Suprapubic skin (tissue), 4 donors: ENCODE data around the gene PTAFR. TPM values are rescaled to one million over a fixed set of nuclear protein-coding genes. Genes with fewer than 3 reads are reported as not detected.

Source experiments
- DNase-seq, 2 donors: peaks; one replicate each; pipeline ENCODE4 v3.0.0-alpha.2; 2019; ENCODE audit warnings: low spot score in 2 of 2
- H3K27ac ChIP-seq: fragments of 200-600 bp; sonication (generic); one replicate; pipeline ENCODE4 v1.5.1; 2019
- H3K27me3 ChIP-seq: fragments of 200-600 bp; sonication (generic); one replicate; pipeline ENCODE4 v1.5.1; 2019
- H3K36me3 ChIP-seq: fragments of 200-600 bp; sonication (generic); one replicate; pipeline ENCODE4 v1.5.1; 2019
- H3K4me1 ChIP-seq: fragments of 200-600 bp; sonication (generic); one replicate; pipeline ENCODE4 v1.5.1; 2019
- H3K4me3 ChIP-seq: fragments of 200-600 bp; sonication (generic); one replicate; pipeline ENCODE4 v1.5.1; 2019; ENCODE audit warnings: mild to moderate bottlenecking
- H3K9me3 ChIP-seq: fragments of 200-600 bp; sonication (generic); one replicate; pipeline ENCODE4 v1.5.1; 2019
- EP300 ChIP-seq: sonication (generic); formaldehyde crosslinking; IDR thresholded peaks from one replicate; pipeline ENCODE4 v1.6.1; 2017; ENCODE audit warnings: antibody characterized with exemption
- POLR2A ChIP-seq, 2 donors: fragments of 450-650 bp; IDR thresholded peaks; one replicate each; pipeline ENCODE4 v1.6.1; 2017; ENCODE audit warnings: antibody characterized with exemption in 2 of 2, mild to moderate bottlenecking in 2 of 2, moderate library complexity in 2 of 2
- POLR2AphosphoS5 ChIP-seq, 3 donors: sonication (generic); formaldehyde crosslinking; IDR thresholded peaks; one replicate each; pipeline ENCODE4 v1.6.1; 2017; ENCODE audit warnings: antibody characterized with exemption in 3 of 3
- WGBS: methylation state at CpG from one replicate; pipeline ENCODE4 v1.1.5; 2018; 5-methylcytosine and 5-hydroxymethylcytosine counted together
- total RNA-seq, 4 donors: library from RNA; depleted of rRNA; stranded (reverse); fragments of >200 nt; gene quantifications; one replicate each; pipeline ENCODE4 v1.1.0, GENCODE V29; 2016
- TF ChIP-seq, protein P1 (sequence below), 2 donors: fragments of 200-600 bp in 1 of 2; fragments of 450-650 bp in 1 of 2; sonication (generic) in 1 of 2; IDR thresholded peaks; one replicate each; pipeline ENCODE4 v1.5.1; 2016 to 2019; ENCODE audit warnings: antibody characterized with exemption in 2 of 2, mild to moderate bottlenecking in 1 of 2, moderate library complexity in 1 of 2

The PTAFR gene
- total RNA-seq, 4 donors from 2014 or later: 3.3 to 6.8 (median 5.5) TPM

DNA sequence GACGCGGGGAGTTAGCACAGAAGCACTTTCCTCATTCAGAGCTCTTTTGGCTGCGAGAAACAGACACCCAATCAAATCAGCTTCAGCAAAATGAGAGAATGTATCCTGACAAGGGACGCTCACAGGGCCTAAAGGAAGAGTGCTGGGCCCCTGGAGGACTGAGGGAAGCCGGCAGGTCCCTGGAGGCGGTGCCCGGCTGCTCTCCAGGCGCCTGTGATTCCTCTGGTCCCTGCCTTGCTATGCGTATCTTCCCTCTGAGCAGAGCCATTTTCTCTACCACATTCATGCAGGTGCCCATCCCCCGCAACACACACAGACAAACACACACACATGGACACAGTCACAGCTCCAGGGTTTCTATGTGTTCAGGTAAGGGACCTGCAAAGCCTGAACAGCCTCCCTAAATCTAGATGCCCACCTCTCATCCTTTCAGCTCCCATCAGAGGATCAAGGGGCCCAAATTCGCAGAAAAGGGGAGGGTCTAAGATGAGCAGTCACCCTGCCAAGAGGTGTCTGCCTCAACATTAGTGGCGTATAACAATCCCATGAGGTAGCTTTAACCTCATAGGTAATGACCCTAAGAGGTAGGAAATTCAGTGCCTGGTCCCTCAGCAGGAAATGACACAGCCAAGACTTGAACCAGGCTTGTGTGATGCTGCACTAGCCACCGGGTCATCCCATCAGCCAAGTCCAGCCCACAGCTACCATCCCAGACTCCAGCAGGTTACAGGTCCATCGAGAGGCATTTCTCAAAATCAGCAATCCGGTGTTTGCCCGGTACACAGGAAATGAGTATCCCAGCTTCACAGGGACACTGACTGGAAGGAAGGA, 29.0 kb downstream of the PTAFR start:
- WGBS: 68% methylated on average over 16 of the region's 16 CpGs
- Histone ChIP-seq H3K27me3 (no peaks in the 10 kb centered on the region), H3K27ac (no peak overlapping the region), H3K4me1 (no peaks in the 10 kb centered on the region), H3K9me3 (no peaks in the 10 kb centered on the region), H3K4me3 (no peak overlapping the region), H3K36me3 (peaks cover 15% of the 10 kb centered on the region)
- TF ChIP-seq POLR2A (IDR thresholded peaks at IDR 0.05): no peak
- no peak for TF ChIP-seq EP300
- TF ChIP-seq, protein P1, sequence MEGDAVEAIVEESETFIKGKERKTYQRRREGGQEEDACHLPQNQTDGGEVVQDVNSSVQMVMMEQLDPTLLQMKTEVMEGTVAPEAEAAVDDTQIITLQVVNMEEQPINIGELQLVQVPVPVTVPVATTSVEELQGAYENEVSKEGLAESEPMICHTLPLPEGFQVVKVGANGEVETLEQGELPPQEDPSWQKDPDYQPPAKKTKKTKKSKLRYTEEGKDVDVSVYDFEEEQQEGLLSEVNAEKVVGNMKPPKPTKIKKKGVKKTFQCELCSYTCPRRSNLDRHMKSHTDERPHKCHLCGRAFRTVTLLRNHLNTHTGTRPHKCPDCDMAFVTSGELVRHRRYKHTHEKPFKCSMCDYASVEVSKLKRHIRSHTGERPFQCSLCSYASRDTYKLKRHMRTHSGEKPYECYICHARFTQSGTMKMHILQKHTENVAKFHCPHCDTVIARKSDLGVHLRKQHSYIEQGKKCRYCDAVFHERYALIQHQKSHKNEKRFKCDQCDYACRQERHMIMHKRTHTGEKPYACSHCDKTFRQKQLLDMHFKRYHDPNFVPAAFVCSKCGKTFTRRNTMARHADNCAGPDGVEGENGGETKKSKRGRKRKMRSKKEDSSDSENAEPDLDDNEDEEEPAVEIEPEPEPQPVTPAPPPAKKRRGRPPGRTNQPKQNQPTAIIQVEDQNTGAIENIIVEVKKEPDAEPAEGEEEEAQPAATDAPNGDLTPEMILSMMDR (IDR thresholded peaks at IDR 0.05): no peak
- no peak for TF ChIP-seq POLR2AphosphoS5 (IDR thresholded peaks at IDR 0.05)
- DNase-seq: no peak

DNA sequence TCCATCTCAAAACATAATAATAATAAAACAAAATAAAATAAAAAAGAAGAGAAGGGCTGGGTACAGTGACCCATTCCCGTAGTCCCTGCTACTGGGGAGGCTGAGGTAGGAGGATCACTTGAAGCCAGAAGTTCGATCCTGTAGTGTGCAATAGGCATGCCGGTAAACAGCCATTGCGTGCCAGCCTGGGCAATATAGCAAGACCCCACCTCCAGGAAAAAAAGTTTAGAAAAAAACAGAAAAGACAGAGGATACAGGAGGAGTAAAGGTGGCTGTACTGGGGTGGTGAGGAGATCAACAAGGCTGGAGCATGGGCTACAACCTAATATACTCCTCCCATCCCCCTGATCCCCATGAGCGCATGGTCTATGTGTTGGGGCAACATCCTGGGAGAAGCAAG, 30.8 kb downstream of the PTAFR start:
- Histone ChIP-seq H3K4me1 (no peaks in the 10 kb centered on the region), H3K27me3 (no peaks in the 10 kb centered on the region), H3K4me3 (no peak overlapping the region), H3K36me3 (peaks cover 13% of the 10 kb centered on the region), H3K9me3 (no peaks in the 10 kb centered on the region), H3K27ac (no peak overlapping the region)
- TF ChIP-seq EP300 (no peak), POLR2AphosphoS5 (IDR thresholded peaks at IDR 0.05) (no peak), POLR2A (IDR thresholded peaks at IDR 0.05) (no peak)
- TF ChIP-seq, protein P1 (IDR thresholded peaks at IDR 0.05): no peak
- DNase-seq: no peak
- WGBS: 98% methylated on average over 5 of the region's 5 CpGs

DNA sequence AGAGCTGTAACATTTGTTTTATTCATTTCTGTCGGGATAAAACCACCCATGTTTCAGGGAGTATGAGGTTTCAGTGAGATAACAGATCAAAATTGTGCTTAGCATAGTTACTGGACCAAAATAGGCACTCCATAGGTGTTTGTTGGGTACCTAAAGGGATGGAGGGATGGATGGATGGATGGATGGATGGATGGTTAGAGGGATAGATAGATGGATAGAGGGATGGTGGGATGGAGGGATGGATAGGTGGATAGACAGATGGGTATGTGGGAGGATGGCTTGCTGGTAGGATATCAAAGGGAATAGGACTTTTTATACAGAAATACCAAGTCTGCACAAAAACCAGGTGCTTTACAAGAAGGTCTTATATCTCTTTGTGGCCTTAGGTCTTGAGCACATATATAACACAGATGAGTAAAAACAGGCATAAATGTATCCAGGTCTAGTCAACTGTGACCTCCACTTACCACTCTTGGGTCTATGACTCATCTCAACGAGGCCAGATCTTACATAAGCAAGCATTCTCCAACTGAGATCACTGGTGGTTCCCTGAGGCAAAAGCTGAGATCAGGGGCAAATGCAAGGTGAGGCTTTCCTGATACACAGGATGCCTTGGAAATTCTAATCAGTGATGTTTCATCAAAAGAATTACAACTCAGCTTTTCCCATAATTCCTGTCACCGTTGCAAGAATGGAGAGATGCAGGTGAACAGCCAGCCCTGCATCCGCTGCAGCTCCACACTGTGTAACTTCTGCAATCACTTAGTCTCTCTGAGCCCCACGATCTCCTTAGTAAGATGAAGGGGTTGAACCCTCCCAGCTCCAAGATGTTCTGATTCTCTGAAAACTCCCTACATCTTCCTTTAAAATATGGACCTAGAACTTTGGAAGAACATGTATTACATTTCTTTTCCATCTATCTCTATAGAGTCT, 32.0 kb downstream of the PTAFR start:
- Histone ChIP-seq H3K27me3 (no peaks in the 10 kb centered on the region), H3K4me1 (no peaks in the 10 kb centered on the region), H3K36me3 (peaks cover under 1% of the 10 kb centered on the region), H3K4me3 (no peak overlapping the region), H3K27ac (no peak overlapping the region), H3K9me3 (no peaks in the 10 kb centered on the region)
- TF ChIP-seq POLR2AphosphoS5 (IDR thresholded peaks at IDR 0.05): no peak
- TF ChIP-seq, protein P1 (IDR thresholded peaks at IDR 0.05): no peak
- no peak for TF ChIP-seq POLR2A (IDR thresholded peaks at IDR 0.05)
- TF ChIP-seq EP300: no peak
- no peak for DNase-seq
- WGBS: 60% methylated on average over 5 of the region's 5 CpGs

DNA sequence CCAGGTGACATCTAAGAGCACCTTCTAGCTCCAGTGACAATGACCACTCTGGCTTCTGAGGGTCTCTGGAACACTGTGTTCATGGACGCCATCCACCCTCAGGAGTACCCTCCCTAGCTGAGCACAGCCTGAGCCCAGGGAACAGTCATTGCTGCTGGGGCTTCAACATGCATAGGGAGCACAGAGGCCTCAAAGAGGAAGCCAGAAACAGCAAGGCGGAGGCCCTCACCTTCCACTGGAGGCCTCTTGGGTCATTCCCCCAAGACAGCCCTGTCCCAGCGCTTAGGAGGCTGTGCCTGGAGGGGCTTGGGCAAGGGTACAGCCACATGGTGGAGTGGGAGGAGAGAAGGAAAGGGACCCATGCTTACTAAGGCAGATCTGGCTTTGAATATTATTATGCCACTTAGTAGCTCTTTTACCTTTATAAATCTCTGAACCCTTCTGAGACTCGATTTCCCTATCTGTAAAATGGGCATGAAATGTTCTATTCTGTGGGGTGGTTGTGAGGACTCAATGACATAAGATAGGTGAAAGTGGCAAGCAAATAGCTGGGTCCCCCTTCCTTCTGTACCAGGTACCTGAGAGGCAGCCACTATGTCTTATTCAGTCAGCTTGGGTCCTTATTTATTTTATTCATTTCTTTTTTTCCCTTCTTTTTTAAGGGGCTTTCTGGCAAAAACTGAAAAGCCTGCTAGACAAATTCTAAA, 32.8 kb downstream of the PTAFR start:
- WGBS: 98% methylated on average over 3 of the region's 4 CpGs
- TF ChIP-seq POLR2AphosphoS5 (IDR thresholded peaks at IDR 0.05): no peak
- TF ChIP-seq EP300: no peak
- TF ChIP-seq, protein P1 (IDR thresholded peaks at IDR 0.05): no peak
- TF ChIP-seq POLR2A (IDR thresholded peaks at IDR 0.05): no peak
- H3K9me3 ChIP-seq: no peaks in the 10 kb centered on the region
- no peaks in the 10 kb centered on the region for H3K36me3 ChIP-seq
- no peak overlapping the region for H3K27ac ChIP-seq
- H3K27me3 ChIP-seq: no peaks in the 10 kb centered on the region
- H3K4me1 ChIP-seq: no peaks in the 10 kb centered on the region
- no peak for DNase-seq
- no peak overlapping the region for H3K4me3 ChIP-seq
